Ectodermal cell (in vitro differentiated cells): ENCODE data around the gene SCYL3.
"Not testable (repeated sequence)": the region's sequence is repeated elsewhere in the genome, so short reads cannot be mapped to it uniquely, and the experiment has no call there.

Source experiments
- H3K27ac ChIP-seq: 2 replicates; pipeline ENCODE4 v1.7.0; 2013; ENCODE audit warnings: mild to moderate bottlenecking, low read depth, low read length; ENCODE audit not compliant: insufficient read depth, poor library complexity, severe bottlenecking
- H3K27me3 ChIP-seq: 2 replicates; pipeline ENCODE4 v1.7.0; 2013; ENCODE audit warnings: mild to moderate bottlenecking, low read length; ENCODE audit not compliant: insufficient read depth, control insufficient read depth, poor library complexity, severe bottlenecking
- H3K36me3 ChIP-seq: one replicate; pipeline ENCODE4 v1.7.0; 2013; ENCODE audit warnings: low read length; ENCODE audit not compliant: control insufficient read depth, insufficient read depth
- H3K4me1 ChIP-seq: one replicate; pipeline ENCODE4 v1.7.0; 2013; ENCODE audit warnings: low read length; ENCODE audit not compliant: control insufficient read depth, insufficient read depth
- H3K4me3 ChIP-seq: 2 replicates; pipeline ENCODE4 v1.7.0; 2013; ENCODE audit warnings: low read depth, low read length, control low read depth; ENCODE audit not compliant: insufficient read depth
- H3K9me3 ChIP-seq: 2 replicates; pipeline ENCODE4 v1.7.0; 2013; ENCODE audit warnings: mild to moderate bottlenecking, low read length, moderate library complexity; ENCODE audit not compliant: control insufficient read depth
- WGBS, 2 experiments: methylation state at CpG; one replicate each; pipeline ENCODE4 v1.1.7; 2013; ENCODE audit warnings: missing lambda C conversion rate in 2 of 2; 5-methylcytosine and 5-hydroxymethylcytosine counted together

The SCYL3 gene

DNA sequence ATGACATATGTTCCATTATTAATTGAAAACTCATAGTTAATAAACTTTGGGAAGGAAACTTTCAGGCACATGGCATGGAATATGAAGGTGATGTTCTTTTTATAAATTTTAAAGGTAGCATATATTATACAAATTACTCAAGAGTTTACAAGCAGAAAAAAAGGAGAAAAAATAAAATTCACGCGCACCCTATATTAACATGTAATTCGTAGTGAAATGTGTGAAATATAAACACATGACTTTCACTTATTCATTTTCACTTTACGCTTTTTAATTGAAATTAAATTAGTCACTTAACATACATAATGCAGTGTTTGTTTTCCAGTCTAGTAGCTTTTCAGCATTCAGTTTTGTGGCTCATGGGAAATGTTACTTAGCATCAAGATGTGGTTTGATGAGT lies 27.4 kb upstream of the SCYL3 start:
- Histone ChIP-seq H3K27ac (no peak overlapping the region), H3K9me3 (no peaks in the 10 kb centered on the region), H3K4me3 (no peak overlapping the region), H3K4me1 (no peaks in the 10 kb centered on the region), H3K36me3 (no peaks in the 10 kb centered on the region), H3K27me3 (no peaks in the 10 kb centered on the region)
- 100% methylated on average over 1 of the region's 4 CpGs; no CpG with 5 or more reads in 1 of the 2 experiments for WGBS, 2 experiments

GRCh38 chr1:169918927-169919326 lies 25.2 kb upstream of the SCYL3 start:
- WGBS, 2 experiments: 88 to 100% methylated on average over 1 of the region's 1 CpG
- no peak overlapping the region for H3K27ac ChIP-seq
- H3K9me3 ChIP-seq: no peaks in the 10 kb centered on the region
- no peak overlapping the region for H3K4me3 ChIP-seq
- H3K36me3 ChIP-seq: no peaks in the 10 kb centered on the region
- H3K27me3 ChIP-seq: no peaks in the 10 kb centered on the region
- H3K4me1 ChIP-seq: no peaks in the 10 kb centered on the region

DNA sequence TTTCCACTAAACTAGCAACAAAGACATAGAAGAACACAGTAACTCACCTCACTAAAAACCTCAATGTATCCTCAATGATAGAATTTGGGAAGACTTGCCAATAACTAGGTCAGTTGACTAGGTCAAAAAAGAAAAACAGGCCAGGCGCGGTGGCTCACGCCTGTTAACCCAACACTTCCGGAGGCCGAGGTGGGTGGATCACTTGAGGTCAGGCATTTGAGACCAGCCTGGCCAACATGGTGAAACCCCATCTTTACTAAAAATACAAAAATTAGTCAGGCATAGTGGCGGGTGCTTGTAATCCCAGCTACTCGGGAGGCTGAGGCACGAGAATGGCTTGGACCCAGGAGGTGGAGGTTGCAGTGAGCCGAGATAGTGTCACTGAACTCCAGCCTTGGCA lies 24.5 kb upstream of the SCYL3 start:
- H3K9me3 ChIP-seq, H3K27me3 ChIP-seq, H3K36me3 ChIP-seq, H3K4me1 ChIP-seq, H3K27ac ChIP-seq, H3K4me3 ChIP-seq: not testable (repeated sequence)
- WGBS, 2 experiments: 87 to 92% methylated on average over 9 of the region's 9 CpGs

- Histone ChIP-seq H3K27me3 (no peaks in the 10 kb centered on the region), H3K27ac (no peak overlapping the region), H3K36me3 (no peaks in the 10 kb centered on the region), H3K9me3 (no peaks in the 10 kb centered on the region), H3K4me1 (no peaks in the 10 kb centered on the region), H3K4me3 (no peak overlapping the region)
- WGBS, 2 experiments: 86 to 87% methylated on average over 15 of the region's 15 CpGs
Observed at GRCh38 chr1:169915150-169915549, 21.5 kb upstream of the SCYL3 start.

DNA sequence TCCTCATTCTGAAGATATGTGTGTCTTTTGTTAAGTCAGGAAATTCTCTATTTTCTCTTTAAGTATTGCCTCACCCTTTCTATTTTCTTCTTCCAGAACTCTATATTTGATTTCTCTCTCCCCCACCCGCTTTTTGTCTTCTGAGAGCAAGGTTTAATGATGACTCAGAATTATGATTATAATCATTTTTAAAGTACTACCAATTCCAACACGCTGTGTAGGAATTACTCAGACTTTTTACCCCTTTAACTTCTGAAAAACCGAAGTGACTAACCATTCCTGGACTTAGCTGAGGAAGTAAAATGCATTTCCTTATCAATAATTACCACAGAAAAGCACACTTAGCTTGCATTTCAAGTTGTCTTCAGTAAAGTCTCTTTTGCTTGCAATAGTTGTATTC lies 20.8 kb upstream of the SCYL3 start:
- Histone ChIP-seq H3K9me3 (no peaks in the 10 kb centered on the region), H3K27me3 (no peaks in the 10 kb centered on the region), H3K36me3 (no peaks in the 10 kb centered on the region), H3K4me1 (no peaks in the 10 kb centered on the region), H3K4me3 (no peak overlapping the region), H3K27ac (no peak overlapping the region)
- 86% methylated on average over 2 of the region's 3 CpGs for whole genome bisulfite sequencing, 2 experiments

GRCh38 chr1:169909499-169909898 lies 15.8 kb upstream of the SCYL3 start:
- no peak overlapping the region for H3K4me3 ChIP-seq
- H3K27ac ChIP-seq: no peak overlapping the region
- 95 to 96% methylated on average over 16 of the region's 16 CpGs for WGBS, 2 experiments
- H3K4me1 ChIP-seq: no peaks in the 10 kb centered on the region
- no peaks in the 10 kb centered on the region for H3K9me3 ChIP-seq
- H3K27me3 ChIP-seq: no peaks in the 10 kb centered on the region
- H3K36me3 ChIP-seq: no peaks in the 10 kb centered on the region

- Histone ChIP-seq H3K9me3 (no peaks in the 10 kb centered on the region), H3K36me3 (no peaks in the 10 kb centered on the region), H3K27me3 (no peaks in the 10 kb centered on the region), H3K4me3 (no peak overlapping the region), H3K27ac (no peak overlapping the region), H3K4me1 (no peaks in the 10 kb centered on the region)
Observed at GRCh38 chr1:169906938-169907337, 13.2 kb upstream of the SCYL3 start.

GRCh38 chr1:169904834-169905233 lies 11.1 kb upstream of the SCYL3 start:
- H3K27ac ChIP-seq: no peak overlapping the region
- H3K27me3 ChIP-seq: no peaks in the 10 kb centered on the region
- no peak overlapping the region for H3K4me3 ChIP-seq
- 91 to 100% methylated on average over 1 of the region's 1 CpG for WGBS, 2 experiments
- no peaks in the 10 kb centered on the region for H3K9me3 ChIP-seq
- H3K36me3 ChIP-seq: no peaks in the 10 kb centered on the region
- H3K4me1 ChIP-seq: no peaks in the 10 kb centered on the region

GRCh38 chr1:169902751-169903150 lies 9.1 kb upstream of the SCYL3 start:
- H3K36me3 ChIP-seq: no peaks in the 10 kb centered on the region
- WGBS, 2 experiments: 95% methylated on average over 5 of the region's 5 CpGs
- H3K9me3 ChIP-seq: no peaks in the 10 kb centered on the region
- no peaks in the 10 kb centered on the region for H3K4me1 ChIP-seq
- H3K27me3 ChIP-seq: no peaks in the 10 kb centered on the region
- no peak overlapping the region for H3K4me3 ChIP-seq
- no peak overlapping the region for H3K27ac ChIP-seq

GRCh38 chr1:169901115-169901514 lies 7.4 kb upstream of the SCYL3 start:
- Histone ChIP-seq H3K9me3 (no peaks in the 10 kb centered on the region), H3K36me3 (no peaks in the 10 kb centered on the region)

DNA sequence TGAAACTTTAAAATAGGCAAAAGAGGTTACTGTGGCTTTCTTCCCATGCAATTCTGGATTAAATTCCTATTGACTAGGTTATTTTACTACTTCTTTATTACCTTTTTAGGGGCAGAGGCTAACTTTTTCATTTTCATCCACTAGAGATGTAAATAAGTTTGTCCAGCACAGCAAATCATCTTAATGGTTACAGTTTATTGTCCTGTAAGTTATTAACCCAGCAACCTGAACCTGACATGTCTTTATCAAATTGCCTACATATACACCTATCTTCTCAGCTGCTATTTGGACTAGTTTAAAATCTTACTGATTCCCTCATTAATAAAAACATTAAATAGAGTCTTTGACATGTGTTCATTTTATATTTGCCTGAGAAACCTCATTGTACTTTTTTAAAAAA lies 6.9 kb upstream of the SCYL3 start:
- no peaks in the 10 kb centered on the region for H3K36me3 ChIP-seq
- H3K27ac ChIP-seq: no peak overlapping the region
- no peaks in the 10 kb centered on the region for H3K9me3 ChIP-seq
- H3K4me1 ChIP-seq: no peaks in the 10 kb centered on the region
- H3K4me3 ChIP-seq: no peak overlapping the region
- H3K27me3 ChIP-seq: no peaks in the 10 kb centered on the region

More at GRCh38 chr1:169901115-169901514, 7.4 kb upstream of the SCYL3 start:
- H3K27ac ChIP-seq: no peak overlapping the region
- H3K4me1 ChIP-seq: no peaks in the 10 kb centered on the region
- H3K4me3 ChIP-seq: no peak overlapping the region
- H3K27me3 ChIP-seq: no peaks in the 10 kb centered on the region
